Kidney glomerular epithelial cell (primary cell): Measurements from ENCODE around the gene PTPRG.

Source experiments
- DNase-seq: peaks from one replicate; lab custom pipeline; 2025; lab: John Stamatoyannopoulos, UW

PTPRG gene

GRCh38 chr3:61765157-61765876, 203.9 kb downstream of the PTPRG start:
- no peak for DNase-seq

- DNase-seq = no peak
These were observed 207.1 kb downstream of the PTPRG start for GRCh38 chr3:61768284-61769037.

- DNase-seq = no peak
These were observed 208.1 kb downstream of the PTPRG start for GRCh38 chr3:61769266-61769990.

- no peak for DNase-seq
These were observed 210.6 kb downstream of the PTPRG start for GRCh38 chr3:61771976-61772375.

GRCh38 chr3:61772456-61772855, 211.1 kb downstream of the PTPRG start:
- no peak for DNase-seq

- no peak for DNase-seq
These were observed 213.0 kb downstream of the PTPRG start for GRCh38 chr3:61774279-61774890.

- no peak for DNase-seq
These were observed 215.0 kb downstream of the PTPRG start for GRCh38 chr3:61776390-61776789.

GRCh38 chr3:61777483-61777882, 216.1 kb downstream of the PTPRG start:
- DNase-seq = no peak

GRCh38 chr3:61778095-61778494, 216.7 kb downstream of the PTPRG start:
- DNase-seq = no peak

- no peak for DNase-seq
These were observed 218.6 kb downstream of the PTPRG start for GRCh38 chr3:61780016-61780415.

- DNase-seq = no peak
These were observed 219.3 kb downstream of the PTPRG start for GRCh38 chr3:61780455-61781228.

GRCh38 chr3:61783993-61784718, 222.8 kb downstream of the PTPRG start:
- DNase-seq = no peak

GRCh38 chr3:61788623-61789507, 227.5 kb downstream of the PTPRG start:
- no peak for DNase-seq

- DNase-seq = peak; percentile 22
These were observed 228.5 kb downstream of the PTPRG start for GRCh38 chr3:61789861-61790260.

GRCh38 chr3:61790411-61790810, 229.0 kb downstream of the PTPRG start:
- DNase-seq = no peak

GRCh38 chr3:61793056-61793455, 231.7 kb downstream of the PTPRG start:
- no peak for DNase-seq

- DNase-seq = no peak
These were observed 232.2 kb downstream of the PTPRG start for GRCh38 chr3:61793521-61793920.

GRCh38 chr3:61794341-61794740, 233.0 kb downstream of the PTPRG start:
- no peak for DNase-seq

- no peak for DNase-seq
These were observed 233.6 kb downstream of the PTPRG start for GRCh38 chr3:61794961-61795360.

GRCh38 chr3:61796088-61796680, 234.8 kb downstream of the PTPRG start:
- no peak for DNase-seq
